Activated CD8-positive, alpha-beta memory T cell treated with anti-CD3 and anti-CD28 coated beads for 1 hour (primary cell): ENCODE measurements around the gene DDX39A.
"Not testable (repeated sequence)": the region's sequence is repeated elsewhere in the genome, so short reads cannot be mapped to it uniquely, and the experiment has no call there.

ENCODE experiments used
- DNase-seq, 2 donors: peaks; one replicate each; pipeline ENCODE4 v3.0.0-alpha.2; 2020; ENCODE audit warnings: low read depth in 1 of 2; ENCODE audit errors: extremely low read depth in 1 of 2

DDX39A gene

GRCh38 chr19:14367016-14367415 is 52.1 kb downstream of the DDX39A start:
- no peak for DNase-seq

- peak; percentile 75 to 76 for DNase-seq
These were observed 52.6 kb downstream of the DDX39A start for GRCh38 chr19:14366529-14366928.

- not testable (repeated sequence) for DNase-seq
These were observed 55.1 kb downstream of the DDX39A start for GRCh38 chr19:14364098-14364443.

GRCh38 chr19:14363183-14364097 is 55.7 kb downstream of the DDX39A start:
- peak in 1 of 2 donors; percentile 41 for DNase-seq

GRCh38 chr19:14361824-14362223 is 57.3 kb downstream of the DDX39A start:
- DNase-seq = no peak
